LHCN-M2 (cell line): ENCODE measurements around the gene ISG20. TPM values are rescaled to one million over a fixed set of nuclear protein-coding genes. Genes with fewer than 3 reads are reported as not detected.

Experiments used
- DNase-seq: peaks from one replicate; pipeline ENCODE4 v3.0.0-alpha.2; 2012; ENCODE audit warnings: low read depth
- polyA plus RNA-seq: library from polyadenylated mRNA; unstranded; fragments of >200 nt; gene quantifications from one replicate; pipeline ENCODE4 v1.2.1, GENCODE V29; 2012; ENCODE audit warnings: missing spikeins
- total RNA-seq: library from RNA; depleted of rRNA; stranded (reverse); fragments of >200 nt; gene quantifications from 2 replicates; pipeline ENCODE4 v1.2.3, GENCODE V29; 2014; rRNA removed

Gene ISG20
- total RNA-seq = 0.51 and 0.57 TPM in 2 replicates
- 0.77 TPM for polyA plus RNA-seq

GRCh38 chr15:88638626-88639372, at the start of gene ISG20:
ISG20 (plus strand) TSS chr15:88639016; CDS start chr15:88639367, 351 bp downstream.
- peak; percentile 97 for DNase-seq

GRCh38 chr15:88590759-88591158, 48.1 kb upstream of the ISG20 start:
- DNase-seq = no peak

- no peak for DNase-seq
Observed at GRCh38 chr15:88591384-88591783, 47.4 kb upstream of the ISG20 start.

GRCh38 chr15:88603885-88604284, 34.9 kb upstream of the ISG20 start:
- DNase-seq = no peak

- no peak for DNase-seq
Observed at GRCh38 chr15:88604381-88605188, 34.2 kb upstream of the ISG20 start.

GRCh38 chr15:88605189-88606069, 33.4 kb upstream of the ISG20 start:
- peak; percentile 15 for DNase-seq

- no peak for DNase-seq
Observed at GRCh38 chr15:88606070-88606794, 32.6 kb upstream of the ISG20 start.

GRCh38 chr15:88607951-88608350, 30.9 kb upstream of the ISG20 start:
- DNase-seq = no peak

GRCh38 chr15:88608607-88609181, 30.1 kb upstream of the ISG20 start:
- DNase-seq = no peak

- no peak for DNase-seq
Observed at GRCh38 chr15:88609344-88610090, 29.3 kb upstream of the ISG20 start.

GRCh38 chr15:88610701-88611231, 28.1 kb upstream of the ISG20 start:
- DNase-seq = no peak

GRCh38 chr15:88612186-88612796, 26.5 kb upstream of the ISG20 start:
- no peak for DNase-seq

GRCh38 chr15:88613074-88613944, 25.5 kb upstream of the ISG20 start:
- peak; percentile 29 for DNase-seq

GRCh38 chr15:88615303-88616107, 23.3 kb upstream of the ISG20 start:
- no peak for DNase-seq

- DNase-seq = no peak
Observed at GRCh38 chr15:88616240-88616639, 22.6 kb upstream of the ISG20 start.

- no peak for DNase-seq
Observed at GRCh38 chr15:88617031-88617722, 21.6 kb upstream of the ISG20 start.

GRCh38 chr15:88617790-88618189, 21.0 kb upstream of the ISG20 start:
- DNase-seq = no peak
